GM12878 (cell line): Measurements from ENCODE around the gene OTUD6A. TPM values are rescaled to one million over a fixed set of nuclear protein-coding genes. Genes with fewer than 3 reads are reported as not detected.

ENCODE experiments used
- ATAC-seq: fragments of 200-7000 bp; cut with Tn5 transposase; 3 replicates; pipeline ENCODE4 v1.9.1; 2020; ENCODE audit warnings: mild to moderate bottlenecking, moderate library complexity
- BruUV-seq: library from RNA; stranded (reverse); fragments of 400-500 nt; replicated peaks from 2 replicates; lab custom pipeline; 2021; lab: Mats Ljungman, UMichigan
- CTCF ChIA-PET: fragments of 300-600 bp; sonication (Branson Sonifier 250); formaldehyde crosslinking; extraction: SDS; loops from one replicate; lab custom pipeline; 2021; ENCODE audit warnings: inconsistent platforms; lab: Yijun Ruan, JAX
- POLR2A ChIA-PET: fragments of 350-600 bp; formaldehyde crosslinking; extraction: SDS; loops from one replicate; lab custom pipeline; 2021; ENCODE audit warnings: inconsistent platforms; lab: Charles Lee
- RAD21 ChIA-PET: fragments of 300-600 bp; sonication (Branson Sonifier 250); formaldehyde crosslinking; loops from one replicate; lab custom pipeline; 2023; ENCODE audit warnings: antibody characterized with exemption; ENCODE audit not compliant: unreplicated experiment; lab: Charles Lee
- SMC1A ChIA-PET: fragments of 300-600 bp; sonication (Branson Sonifier 250); formaldehyde crosslinking; loops from one replicate; lab custom pipeline; 2023; ENCODE audit not compliant: unreplicated experiment, uncharacterized antibody; lab: Charles Lee
- DNase-seq: peaks from one replicate; pipeline ENCODE4 v3.0.0-alpha.2; 2011; ENCODE audit warnings: low read depth, low spot score
- FAIRE-seq: peaks from 3 replicates; lab custom pipeline; 2011; peaks lifted over from hg19 to GRCh38; lab: Jason Lieb, UNC
- H2AFZ ChIP-seq: 2 replicates; pipeline ENCODE4 v1.6.0; 2011; ENCODE audit warnings: low read depth, low read length, control low read depth; ENCODE audit not compliant: control insufficient read depth
- H3K27ac ChIP-seq: 2 replicates; pipeline ENCODE4 v1.5.1; 2011; ENCODE audit warnings: control low read depth; ENCODE audit not compliant: control insufficient read depth, insufficient read depth
- H3K27me3 ChIP-seq, 2 experiments: replicated peaks in 1 of 2; 2 replicates each; pipeline versions ENCODE4 v1.6.0 to v1.6.1; 2011; ENCODE audit warnings: low read length in 1 of 2; ENCODE audit not compliant: control insufficient read depth in 2 of 2, insufficient read depth in 2 of 2
- H3K36me3 ChIP-seq, 2 experiments: 2 replicates each; pipeline ENCODE4 v1.5.1; 2011; ENCODE audit warnings: low read length in 1 of 2; ENCODE audit not compliant: control insufficient read depth in 2 of 2, insufficient read depth in 2 of 2
- H3K4me1 ChIP-seq: 2 replicates; pipeline ENCODE4 v1.6.1; 2011; ENCODE audit warnings: mild to moderate bottlenecking, low read length, moderate library complexity, mixed read lengths; ENCODE audit not compliant: control insufficient read depth, insufficient read depth
- H3K4me2 ChIP-seq: 2 replicates; pipeline ENCODE4 v1.6.0; 2011; ENCODE audit warnings: control low read depth; ENCODE audit not compliant: control insufficient read depth, insufficient read depth
- H3K4me3 ChIP-seq: fragments of 200-600 bp; sonication (generic); 2 replicates; pipeline ENCODE4 v1.5.1; 2016
- H3K79me2 ChIP-seq: 2 replicates; pipeline ENCODE4 v1.6.0; 2011; ENCODE audit warnings: low read length; ENCODE audit not compliant: control insufficient read depth, insufficient read depth
- H3K9ac ChIP-seq: 2 replicates; pipeline ENCODE4 v1.8.0; 2011; ENCODE audit warnings: low read length, control low read depth, mixed read lengths; ENCODE audit not compliant: control insufficient read depth, insufficient read depth
- H3K9me3 ChIP-seq: replicated peaks from 3 replicates; pipeline ENCODE4 v1.5.1; 2011; ENCODE audit warnings: mild to moderate bottlenecking, low read length; ENCODE audit not compliant: control insufficient read depth, insufficient read depth
- H4K20me1 ChIP-seq: 2 replicates; pipeline ENCODE4 v1.6.0; 2011; ENCODE audit not compliant: control insufficient read depth, insufficient read depth
- BACH1 ChIP-seq: fragments of 450-650 bp; IDR thresholded peaks from 2 replicates; pipeline ENCODE4 v1.6.1; 2017; ENCODE audit warnings: mild to moderate bottlenecking, borderline replicate concordance
- CBX5 ChIP-seq: sonication (generic); IDR thresholded peaks from 2 replicates; pipeline ENCODE4 v1.6.1; 2016; ENCODE audit warnings: low read depth, moderate library complexity, mild to moderate bottlenecking, inconsistent platforms
- CHD1 ChIP-seq: IDR thresholded peaks from 2 replicates; pipeline ENCODE4 v1.6.1; 2012; ENCODE audit warnings: low read depth, low read length, improper control_type of control experiment
- CHD4 ChIP-seq: fragments of 200-600 bp; sonication (generic); IDR thresholded peaks from 2 replicates; pipeline ENCODE4 v1.6.1; 2016; ENCODE audit warnings: mild to moderate bottlenecking
- HDAC6 ChIP-seq: fragments of 200-600 bp; sonication (generic); IDR thresholded peaks from one replicate; pipeline ENCODE4 v1.8.0; 2017; ENCODE audit warnings: antibody characterized with exemption; ENCODE audit not compliant: unreplicated experiment
- MEF2B ChIP-seq: fragments of 450-650 bp; IDR thresholded peaks from 2 replicates; pipeline ENCODE4 v1.6.1; 2018; ENCODE audit warnings: mild to moderate bottlenecking, moderate library complexity; ENCODE audit not compliant: partially characterized antibody, poor library complexity, severe bottlenecking
- MTA2 ChIP-seq: fragments of 450-650 bp; IDR thresholded peaks from 2 replicates; pipeline ENCODE4 v1.6.1; 2016; ENCODE audit warnings: low read depth, mild to moderate bottlenecking, moderate library complexity
- MYC ChIP-seq: IDR thresholded peaks from 2 replicates; pipeline ENCODE4 v1.6.1; 2011; ENCODE audit warnings: mild to moderate bottlenecking, low read length, moderate library complexity, inconsistent platforms; ENCODE audit not compliant: insufficient read depth, insufficient replicate concordance, insufficient read length, severe bottlenecking
- RAD51 ChIP-seq: fragments of 450-650 bp; IDR thresholded peaks from 2 replicates; pipeline ENCODE4 v1.6.1; 2016; ENCODE audit warnings: moderate library complexity, mild to moderate bottlenecking, inconsistent platforms
- RELA ChIP-seq: fragments of 450-650 bp; IDR thresholded peaks from 2 replicates; pipeline ENCODE4 v1.8.0; 2014; ENCODE audit warnings: borderline replicate concordance; ENCODE audit not compliant: partially characterized antibody
- SMAD1 ChIP-seq: fragments of 450-650 bp; IDR thresholded peaks from 2 replicates; pipeline ENCODE4 v1.6.1; 2018; ENCODE audit warnings: mild to moderate bottlenecking, low read depth; ENCODE audit not compliant: partially characterized antibody
- SREBF2 ChIP-seq: IDR thresholded peaks from 2 replicates; pipeline ENCODE4 v1.6.1; 2012; ENCODE audit warnings: mild to moderate bottlenecking, low read length
- STAT1 ChIP-seq: fragments of 450-650 bp; conservative IDR thresholded peaks from 2 replicates; pipeline ENCODE4 v1.6.1; 2014; ENCODE audit warnings: antibody characterized with exemption, mild to moderate bottlenecking
- STAT3 ChIP-seq: IDR thresholded peaks from 2 replicates; pipeline ENCODE4 v1.6.1; 2011; ENCODE audit warnings: low read depth, low read length, improper control_type of control experiment
- WGBS: methylation state at CpG from one replicate; pipeline ENCODE4 v1.1.6; 2016; ENCODE audit warnings: low lambda C conversion rate; ENCODE audit not compliant: insufficient replicate concordance, insufficient coverage; ENCODE audit errors: missing lambda C conversion rate; 5-methylcytosine and 5-hydroxymethylcytosine counted together
- in situ Hi-C: fragments of 300-500 bp; cut with MboI; formaldehyde crosslinking; loops from 9 replicates; pipeline ENCODE4 v1.14.3; 2018; ENCODE audit warnings: mixed read lengths
- intact Hi-C: fragments of 100-400 bp; cut with micrococcal nuclease; formaldehyde crosslinking; loops from one replicate; pipeline ENCODE4 v1.14.2; 2022; ENCODE audit not compliant: unreplicated experiment
- polyA plus RNA-seq, 11 experiments: library from polyadenylated mRNA; depleted of rRNA in 4 of 11; unstranded in 6 of 11; stranded (reverse) in 5 of 11; fragments of >200 nt; fragmentation: Nextera tagmentation in 4 of 11; fragmentation: Illumina TruSeq in 1 of 11; extraction: Ambion mirVana in 4 of 11; extraction: Trizol in 1 of 11; gene quantifications; 1 replicate in 1 of 11; 2 replicates in 10 of 11; pipeline versions ENCODE4 v1.2.1 to v1.2.3, GENCODE V29; 2011 to 2016; ENCODE audit warnings: inconsistent platforms in 2 of 11, missing spikeins in 2 of 11, low read depth in 1 of 11
- total RNA-seq, 4 experiments: library from RNA; depleted of rRNA in 3 of 4; stranded (reverse); fragments of >200 nt in 3 of 4; fragmentation: Illumina TruSeq in 1 of 4; extraction: Trizol in 1 of 4; gene quantifications; 2 replicates each; pipeline versions ENCODE4 v1.2.1 to v1.2.3, GENCODE V29; 2013 to 2021
- TF ChIP-seq, protein P1 (sequence below): fragments of 450-650 bp; IDR thresholded peaks from 2 replicates; pipeline ENCODE4 v1.6.1; 2017; ENCODE audit warnings: antibody characterized with exemption, mild to moderate bottlenecking, moderate library complexity
- TF ChIP-seq, protein P2 (sequence below): fragments of 450-650 bp; IDR thresholded peaks from 2 replicates; pipeline ENCODE4 v1.6.1; 2017; ENCODE audit warnings: mild to moderate bottlenecking, moderate library complexity

Gene OTUD6A
- total and polyA plus RNA-seq, 10 of the 15 experiments (the other 5 are each of a cell fraction or from before 2014, with no cell fraction given) = not detected

DNA sequence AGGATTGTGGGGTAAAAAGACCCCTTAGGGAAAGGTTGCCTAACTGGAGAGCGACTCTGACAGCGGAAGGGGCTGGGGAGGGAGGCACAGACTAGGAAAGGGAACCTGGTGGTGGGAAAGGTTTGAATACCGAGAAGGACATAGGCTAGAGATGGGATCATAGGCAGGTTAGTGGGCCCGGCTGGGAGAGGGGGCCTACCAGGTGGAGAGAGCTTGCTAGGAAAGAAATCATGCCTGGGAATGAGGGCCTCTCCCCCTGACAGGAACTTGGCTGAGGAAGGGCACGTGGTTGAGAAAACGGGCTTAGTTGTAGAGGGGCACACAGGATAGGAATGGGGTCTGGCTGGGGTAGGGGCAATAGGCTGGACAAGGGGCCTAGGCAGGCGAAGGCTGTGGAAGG lies 4.4 kb downstream of the OTUD6A start (continued):
- TF ChIP-seq, protein P1, sequence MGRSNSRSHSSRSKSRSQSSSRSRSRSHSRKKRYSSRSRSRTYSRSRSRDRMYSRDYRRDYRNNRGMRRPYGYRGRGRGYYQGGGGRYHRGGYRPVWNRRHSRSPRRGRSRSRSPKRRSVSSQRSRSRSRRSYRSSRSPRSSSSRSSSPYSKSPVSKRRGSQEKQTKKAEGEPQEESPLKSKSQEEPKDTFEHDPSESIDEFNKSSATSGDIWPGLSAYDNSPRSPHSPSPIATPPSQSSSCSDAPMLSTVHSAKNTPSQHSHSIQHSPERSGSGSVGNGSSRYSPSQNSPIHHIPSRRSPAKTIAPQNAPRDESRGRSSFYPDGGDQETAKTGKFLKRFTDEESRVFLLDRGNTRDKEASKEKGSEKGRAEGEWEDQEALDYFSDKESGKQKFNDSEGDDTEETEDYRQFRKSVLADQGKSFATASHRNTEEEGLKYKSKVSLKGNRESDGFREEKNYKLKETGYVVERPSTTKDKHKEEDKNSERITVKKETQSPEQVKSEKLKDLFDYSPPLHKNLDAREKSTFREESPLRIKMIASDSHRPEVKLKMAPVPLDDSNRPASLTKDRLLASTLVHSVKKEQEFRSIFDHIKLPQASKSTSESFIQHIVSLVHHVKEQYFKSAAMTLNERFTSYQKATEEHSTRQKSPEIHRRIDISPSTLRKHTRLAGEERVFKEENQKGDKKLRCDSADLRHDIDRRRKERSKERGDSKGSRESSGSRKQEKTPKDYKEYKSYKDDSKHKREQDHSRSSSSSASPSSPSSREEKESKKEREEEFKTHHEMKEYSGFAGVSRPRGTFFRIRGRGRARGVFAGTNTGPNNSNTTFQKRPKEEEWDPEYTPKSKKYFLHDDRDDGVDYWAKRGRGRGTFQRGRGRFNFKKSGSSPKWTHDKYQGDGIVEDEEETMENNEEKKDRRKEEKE = no peak
- no peak for TF ChIP-seq RAD51
- TF ChIP-seq RELA = no peak
- no peak for TF ChIP-seq BACH1
- TF ChIP-seq SMAD1 = no peak
- TF ChIP-seq STAT1 = no peak
- no peak for TF ChIP-seq MYC

DNA sequence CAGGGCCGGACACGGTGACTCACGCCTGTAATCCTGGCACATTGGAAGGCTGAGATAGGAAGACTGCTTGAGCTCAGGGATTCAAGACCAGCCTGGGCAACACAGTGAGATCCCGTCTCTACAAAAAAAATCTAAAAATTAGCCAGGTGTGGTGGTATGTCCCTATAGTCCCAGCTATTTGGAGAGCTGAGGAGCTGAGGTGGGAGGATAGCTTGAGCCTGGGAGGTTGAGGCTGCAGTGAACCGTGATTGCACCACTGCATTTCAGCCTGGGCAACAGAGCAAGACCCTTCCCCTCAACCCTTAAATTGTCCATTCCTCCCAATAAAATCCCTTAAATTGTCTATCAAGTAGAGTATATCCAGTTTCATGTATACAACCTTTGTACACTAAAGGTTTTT lies 17.0 kb downstream of the OTUD6A start:
- ChIA-PET RAD21 (no interaction called here), SMC1A (no interaction called here)
- Histone ChIP-seq H3K4me1 (no peaks in the 10 kb centered on the region), H3K27ac (no peak overlapping the region)
- no peak for FAIRE-seq
- in situ Hi-C loops = no loop called here
- intact Hi-C loops = no loop called here
- TF ChIP-seq RAD51 = no peak
- TF ChIP-seq MYC = no peak
- TF ChIP-seq, protein P2, sequence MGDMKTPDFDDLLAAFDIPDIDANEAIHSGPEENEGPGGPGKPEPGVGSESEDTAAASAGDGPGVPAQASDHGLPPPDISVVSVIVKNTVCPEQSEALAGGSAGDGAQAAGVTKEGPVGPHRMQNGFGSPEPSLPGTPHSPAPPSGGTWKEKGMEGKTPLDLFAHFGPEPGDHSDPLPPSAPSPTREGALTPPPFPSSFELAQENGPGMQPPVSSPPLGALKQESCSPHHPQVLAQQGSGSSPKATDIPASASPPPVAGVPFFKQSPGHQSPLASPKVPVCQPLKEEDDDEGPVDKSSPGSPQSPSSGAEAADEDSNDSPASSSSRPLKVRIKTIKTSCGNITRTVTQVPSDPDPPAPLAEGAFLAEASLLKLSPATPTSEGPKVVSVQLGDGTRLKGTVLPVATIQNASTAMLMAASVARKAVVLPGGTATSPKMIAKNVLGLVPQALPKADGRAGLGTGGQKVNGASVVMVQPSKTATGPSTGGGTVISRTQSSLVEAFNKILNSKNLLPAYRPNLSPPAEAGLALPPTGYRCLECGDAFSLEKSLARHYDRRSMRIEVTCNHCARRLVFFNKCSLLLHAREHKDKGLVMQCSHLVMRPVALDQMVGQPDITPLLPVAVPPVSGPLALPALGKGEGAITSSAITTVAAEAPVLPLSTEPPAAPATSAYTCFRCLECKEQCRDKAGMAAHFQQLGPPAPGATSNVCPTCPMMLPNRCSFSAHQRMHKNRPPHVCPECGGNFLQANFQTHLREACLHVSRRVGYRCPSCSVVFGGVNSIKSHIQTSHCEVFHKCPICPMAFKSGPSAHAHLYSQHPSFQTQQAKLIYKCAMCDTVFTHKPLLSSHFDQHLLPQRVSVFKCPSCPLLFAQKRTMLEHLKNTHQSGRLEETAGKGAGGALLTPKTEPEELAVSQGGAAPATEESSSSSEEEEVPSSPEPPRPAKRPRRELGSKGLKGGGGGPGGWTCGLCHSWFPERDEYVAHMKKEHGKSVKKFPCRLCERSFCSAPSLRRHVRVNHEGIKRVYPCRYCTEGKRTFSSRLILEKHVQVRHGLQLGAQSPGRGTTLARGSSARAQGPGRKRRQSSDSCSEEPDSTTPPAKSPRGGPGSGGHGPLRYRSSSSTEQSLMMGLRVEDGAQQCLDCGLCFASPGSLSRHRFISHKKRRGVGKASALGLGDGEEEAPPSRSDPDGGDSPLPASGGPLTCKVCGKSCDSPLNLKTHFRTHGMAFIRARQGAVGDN = no peak
- no peak for TF ChIP-seq CBX5
- TF ChIP-seq MTA2 = no peak
- no peak for TF ChIP-seq HDAC6
- TF ChIP-seq CHD4 = no peak
- no peak for TF ChIP-seq MEF2B
- TF ChIP-seq STAT3 = no peak
- TF ChIP-seq SREBF2 = no peak
- no peak for TF ChIP-seq CHD1
- TF ChIP-seq, all 136 proteins: peak for 0
- no peaks in the 10 kb centered on the region for H3K27me3 ChIP-seq
- no peaks in the 10 kb centered on the region for H4K20me1 ChIP-seq
- H2AFZ ChIP-seq = no peak overlapping the region
- ATAC-seq (no peak), DNase-seq (no peak)
- H3K36me3 ChIP-seq = no peaks in the 10 kb centered on the region
- BruUV-seq = no TSS peak
- CTCF ChIA-PET = interaction anchor here (1.8 kb wide), 1 partner anchor 46 kb away, joined by 5 read pairs; no protein-coding TSS in a partner anchor
- no peak overlapping the region for H3K9ac ChIP-seq
- POLR2A ChIA-PET = no interaction called here
- no peaks in the 10 kb centered on the region for H3K79me2 ChIP-seq
- H3K9me3 ChIP-seq = no peaks in the 10 kb centered on the region
- WGBS = 41% methylated on average over 5 of the region's 5 CpGs
- no peak overlapping the region for H3K4me2 ChIP-seq
- H3K4me3 ChIP-seq = no peak overlapping the region
